NCI-H2196 (cell line): ENCODE measurements around the gene HMGCR.

Source experiments
- DNase-seq: peaks from one replicate; lab custom pipeline; 2025; ENCODE audit not compliant: unreplicated experiment; lab: John Stamatoyannopoulos, UW

Gene HMGCR

DNA sequence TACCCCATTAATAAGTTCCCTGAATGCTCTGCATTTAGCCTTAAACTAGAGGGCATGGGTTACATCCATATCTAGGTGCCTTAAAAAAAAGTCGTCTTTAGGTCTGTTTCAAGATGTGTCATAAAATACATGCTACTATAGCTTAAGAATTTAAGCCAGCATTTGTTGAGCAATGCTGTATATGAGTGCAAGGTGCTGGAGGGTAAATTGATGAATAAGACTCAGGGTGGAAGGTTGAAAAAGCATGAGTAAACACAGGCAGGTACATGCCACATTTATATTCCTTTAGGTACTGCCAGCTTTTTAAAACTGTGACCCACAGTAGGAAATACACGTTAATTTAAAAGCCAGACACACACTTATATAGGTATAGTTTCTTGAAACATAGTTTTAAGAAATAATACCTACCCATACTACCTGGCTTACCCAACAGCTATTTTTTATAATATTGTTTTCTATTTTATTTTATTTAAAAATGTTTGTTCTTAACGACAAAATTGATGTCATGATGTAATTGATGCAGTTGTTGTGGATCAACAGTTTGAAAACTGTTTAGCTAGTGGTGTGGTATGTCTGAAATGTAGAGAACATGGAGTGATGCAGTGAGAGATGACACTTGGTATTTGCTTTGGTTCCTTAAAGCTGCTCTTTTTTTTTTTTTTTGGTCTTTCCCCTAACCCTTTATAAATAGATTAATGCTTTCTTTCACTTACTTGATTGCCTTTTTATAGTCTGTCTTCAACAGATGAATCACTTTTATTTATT, 3.9 kb downstream of the HMGCR start:
- DNase-seq, result no peak

DNA sequence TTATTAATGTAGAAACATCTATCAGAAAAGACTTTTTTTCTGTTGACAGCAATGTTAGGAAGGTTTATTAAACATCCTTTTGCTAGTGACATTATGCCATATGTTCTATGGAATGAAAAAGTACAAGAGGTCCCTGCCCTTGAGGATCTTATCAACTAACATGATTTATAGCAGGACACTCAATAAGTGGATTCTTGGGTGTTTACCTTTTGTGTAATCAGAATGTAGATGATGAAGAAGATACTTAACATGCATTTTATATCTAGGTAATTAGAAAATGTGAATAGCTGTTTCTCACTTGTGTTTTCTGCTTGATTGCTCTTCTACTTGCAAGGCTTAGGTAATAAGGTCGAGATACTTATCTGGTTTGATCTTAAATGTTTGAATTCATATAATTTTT, 4.9 kb downstream of the HMGCR start:
- no peak for DNase-seq

- DNase-seq, result no peak
These were observed 5.8 kb downstream of the HMGCR start for GRCh38 chr5:75342836-75343235.

GRCh38 chr5:75348241-75348640, 11.2 kb downstream of the HMGCR start:
- DNase-seq, result no peak

GRCh38 chr5:75349663-75350062, 12.6 kb downstream of the HMGCR start:
- DNase-seq, result no peak

GRCh38 chr5:75351139-75351926, 14.3 kb downstream of the HMGCR start:
- DNase-seq, result no peak

GRCh38 chr5:75355236-75355635, 18.2 kb downstream of the HMGCR start:
- DNase-seq, result no peak

DNA sequence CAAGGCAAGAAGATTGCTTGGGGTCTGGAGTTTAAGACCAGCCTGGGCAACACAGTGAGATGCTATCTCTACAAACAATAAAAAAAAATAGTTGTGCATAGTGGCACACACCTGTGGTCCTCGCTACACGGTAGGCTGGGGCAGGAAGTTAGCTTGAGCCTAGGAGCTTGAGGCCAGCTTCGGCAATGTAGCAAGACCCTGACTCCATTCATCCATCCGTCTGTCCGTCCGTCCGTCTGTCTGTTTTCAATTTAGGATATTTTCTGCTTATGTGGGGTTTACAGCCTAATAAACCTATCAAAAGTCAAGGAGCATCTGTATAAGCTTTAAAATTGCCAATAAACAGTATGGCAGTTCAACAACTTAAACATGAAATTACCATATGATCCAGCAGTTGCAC, 19.7 kb downstream of the HMGCR start:
- DNase-seq, result no peak

DNA sequence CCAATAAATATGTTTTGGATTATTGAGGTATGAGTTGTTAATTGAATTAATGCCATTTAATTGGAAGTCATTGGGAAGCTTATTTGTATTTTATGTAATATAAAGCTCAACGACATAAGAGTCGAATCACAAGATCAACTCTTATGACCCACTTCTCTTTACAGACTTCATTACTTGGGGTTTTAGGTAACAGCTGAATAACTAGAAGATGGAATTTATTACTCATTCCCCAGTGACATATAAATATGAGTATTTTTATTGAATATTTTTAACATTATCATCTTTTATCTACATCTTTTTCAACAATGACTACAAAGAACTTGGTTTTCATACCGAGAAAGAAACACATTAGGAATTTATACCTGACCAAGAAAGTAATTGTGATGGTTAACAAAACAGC, 21.1 kb downstream of the HMGCR start:
- DNase-seq, result no peak

GRCh38 chr5:75361310-75361709, 24.3 kb downstream of the HMGCR start:
- no peak for DNase-seq

DNA sequence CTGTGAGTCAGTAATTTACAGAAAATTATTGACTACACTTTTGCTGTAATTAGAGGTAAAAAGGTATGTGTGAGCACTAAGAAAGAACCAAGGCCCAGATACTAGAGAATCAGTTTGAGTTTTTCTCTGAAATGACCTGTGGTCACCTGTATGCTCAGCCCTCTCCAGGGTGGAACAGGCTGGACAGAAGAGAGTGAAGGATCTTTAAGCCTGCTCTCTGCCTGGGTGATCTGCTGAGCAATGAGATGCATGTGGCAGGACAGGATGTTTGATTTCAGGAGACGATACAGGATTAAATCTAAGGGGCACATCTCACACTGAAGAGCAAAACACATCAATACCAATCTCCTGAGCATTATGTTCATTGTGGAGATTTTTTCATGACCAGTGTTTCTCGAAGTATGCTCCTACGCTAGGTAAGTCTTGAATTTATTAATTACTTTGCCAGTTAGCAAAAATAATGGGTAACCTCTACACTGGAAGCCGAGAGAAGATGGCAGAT, 25.5 kb downstream of the HMGCR start:
- DNase-seq, result no peak

DNA sequence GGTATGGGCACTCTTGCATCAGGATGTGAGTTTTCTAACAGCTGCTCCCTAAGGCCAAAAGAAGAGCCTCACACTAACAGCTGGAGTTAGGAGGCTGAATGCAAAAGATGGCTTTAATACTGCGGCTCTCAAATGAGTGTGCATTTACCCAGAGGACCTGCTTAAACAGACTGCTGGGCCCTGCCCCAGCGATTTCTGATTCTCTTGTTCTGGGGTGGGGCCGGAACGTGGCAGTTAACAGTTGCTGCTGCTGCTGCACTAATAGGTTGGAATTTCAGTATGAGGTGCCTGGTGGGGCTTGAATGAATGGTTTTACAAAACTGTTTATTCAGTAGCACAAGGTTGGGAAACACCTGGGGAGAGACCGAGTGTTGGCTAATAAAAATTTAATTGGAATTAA, 26.1 kb downstream of the HMGCR start:
- DNase-seq, result no peak

- peak; percentile 8 for DNase-seq
These were observed 26.9 kb downstream of the HMGCR start for GRCh38 chr5:75363726-75364495.

- no peak for DNase-seq
These were observed 27.7 kb downstream of the HMGCR start for GRCh38 chr5:75364571-75365280.

- DNase-seq, result no peak
These were observed 28.7 kb downstream of the HMGCR start for GRCh38 chr5:75365740-75366139.

DNA sequence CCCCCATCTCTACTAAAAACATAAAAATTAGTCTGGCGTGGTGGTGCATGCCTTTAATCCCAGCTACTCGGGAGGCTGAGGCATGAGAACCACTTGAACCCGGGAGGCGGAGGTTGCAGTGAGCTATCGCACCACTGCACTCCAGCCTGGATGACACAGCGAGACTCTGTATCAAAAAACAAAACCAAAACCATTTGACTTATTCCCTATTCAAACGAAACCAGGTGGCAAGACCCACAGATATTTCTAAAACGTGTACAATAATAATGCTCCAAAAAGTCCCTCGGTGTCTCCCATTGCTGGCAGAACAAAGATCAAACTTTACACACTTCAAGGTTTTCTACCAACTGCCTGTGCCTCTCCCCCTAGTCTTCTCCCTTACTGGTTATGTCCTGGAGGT, 29.8 kb downstream of the HMGCR start:
- no peak for DNase-seq

DNA sequence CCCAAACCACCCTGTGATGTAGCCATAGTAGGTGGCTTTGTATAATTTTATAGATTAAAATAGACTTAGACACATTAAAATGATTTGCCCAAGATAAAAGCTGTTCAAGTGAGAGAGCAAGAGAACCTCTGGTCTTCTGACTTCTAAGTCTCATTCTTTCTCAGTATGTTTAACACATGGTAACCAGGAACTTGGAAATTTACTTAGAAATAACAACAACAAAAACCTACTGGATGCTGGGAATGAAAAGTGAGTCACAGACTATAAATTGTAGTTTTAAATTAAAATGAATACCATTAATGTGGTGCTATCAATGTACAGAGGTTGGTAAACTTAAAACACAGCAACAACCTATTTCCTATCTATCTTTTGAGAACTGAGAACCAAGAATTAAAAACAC, 30.4 kb downstream of the HMGCR start:
- no peak for DNase-seq

DNA sequence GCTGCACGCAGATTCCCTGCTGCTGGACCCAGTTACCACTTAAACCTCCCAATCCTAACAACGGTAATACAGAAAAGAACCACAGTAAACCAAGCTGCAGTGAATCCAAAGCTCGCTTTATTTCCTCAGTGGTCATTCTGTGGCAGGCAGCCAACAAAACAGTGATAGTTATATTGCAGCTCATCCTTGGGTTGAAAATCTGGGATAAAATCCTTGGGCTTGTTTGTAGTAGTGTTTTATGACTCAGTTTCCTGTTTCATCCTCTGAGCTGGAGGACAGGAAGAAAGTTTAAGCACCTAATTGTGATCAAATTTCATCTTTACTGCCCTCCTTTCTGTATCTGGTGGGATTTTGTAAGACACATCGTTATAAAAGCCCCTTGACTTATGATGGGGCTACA, 31.4 kb downstream of the HMGCR start:
- no peak for DNase-seq

DNA sequence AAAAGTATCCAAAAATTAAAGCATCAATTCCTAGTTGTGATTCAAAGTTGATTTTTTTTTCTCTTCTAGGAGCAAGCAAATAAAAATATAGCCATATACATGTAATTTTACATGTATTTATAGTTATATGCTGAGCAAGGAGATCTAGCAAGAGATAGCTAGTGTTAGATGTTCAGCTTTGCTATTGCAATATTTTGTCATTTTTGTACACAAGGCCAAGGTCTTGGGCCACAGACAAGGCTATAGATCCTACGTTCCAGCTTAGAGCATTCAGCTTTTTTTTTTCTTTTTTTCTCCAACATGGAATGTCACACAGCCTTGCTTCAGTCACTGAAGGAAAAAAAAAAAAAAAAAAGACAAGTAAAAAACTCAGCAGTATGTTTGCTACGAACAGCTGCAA, 36.8 kb downstream of the HMGCR start:
- DNase-seq, result no peak

- DNase-seq, result no peak
These were observed 37.4 kb downstream of the HMGCR start for GRCh38 chr5:75374394-75374814.

DNA sequence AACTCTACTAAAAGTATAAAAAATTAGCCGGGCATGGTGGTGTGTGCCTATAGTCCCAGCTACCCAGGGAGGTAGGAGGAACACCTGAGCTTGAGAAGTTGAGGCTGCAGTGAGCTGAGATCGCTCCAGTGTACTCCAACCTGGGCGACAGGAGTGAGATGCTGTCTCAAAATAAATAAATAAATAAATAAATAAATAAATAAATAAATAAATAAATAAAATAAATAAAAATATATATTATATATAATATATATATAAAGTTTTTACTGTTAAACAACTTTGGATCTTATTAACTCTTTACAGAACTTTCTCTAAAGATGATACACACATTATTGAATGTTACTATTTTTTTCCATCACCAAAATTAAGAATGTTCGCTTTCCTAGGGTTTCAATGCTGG, 38.4 kb downstream of the HMGCR start:
- DNase-seq, result no peak
